Progenitor cell of endocrine pancreas (in vitro differentiated cells): ENCODE data around the gene MYBPC3. TPM values are rescaled to one million over a fixed set of nuclear protein-coding genes. Genes with fewer than 3 reads are reported as not detected.

Experiments
- DNase-seq: peaks from one replicate; pipeline ENCODE4 v3.0.0; 2021; ENCODE audit warnings: low spot score; ENCODE audit not compliant: unreplicated experiment
- H3K27ac Mint-ChIP-seq: 2 replicates; pipeline ENCODE4 v1.8.0; 2021; ENCODE audit warnings: mild to moderate bottlenecking, moderate library complexity, mixed read lengths
- H3K27me3 Mint-ChIP-seq: 2 replicates; pipeline ENCODE4 v1.8.0; 2021; ENCODE audit warnings: mixed read lengths
- H3K36me3 Mint-ChIP-seq: 2 replicates; pipeline ENCODE4 v1.8.0; 2022; ENCODE audit warnings: mixed read lengths; ENCODE audit not compliant: insufficient read depth
- H3K4me1 Mint-ChIP-seq: 2 replicates; pipeline ENCODE4 v1.8.0; 2021; ENCODE audit warnings: low read depth, mixed read lengths
- H3K4me3 Mint-ChIP-seq: 2 replicates; pipeline ENCODE4 v1.8.0; 2021; ENCODE audit warnings: low read depth, mild to moderate bottlenecking, moderate library complexity, mixed read lengths
- H3K9me3 Mint-ChIP-seq: 2 replicates; pipeline ENCODE4 v1.8.0; 2021; ENCODE audit warnings: low read depth, mixed read lengths
- CTCF ChIP-seq: fragments of 200-600 bp; sonication (generic); IDR thresholded peaks from one replicate; pipeline ENCODE4 v1.5.0; 2021; ENCODE audit warnings: antibody characterized with exemption, mild to moderate bottlenecking; ENCODE audit not compliant: unreplicated experiment
- long read RNA-seq: library from polyadenylated mRNA; unstranded; transcript quantifications from one replicate; pipeline ENCODE4 v2.0.0, GENCODE V29; 2020
- total RNA-seq: library from RNA; stranded (reverse); gene quantifications from 2 replicates; pipeline ENCODE4 v1.2.1, GENCODE V29; 2021

The MYBPC3 gene
- total RNA-seq: 0.10 and 0.22 TPM in 2 replicates
- long read RNA-seq: 0 reads

GRCh38 chr11:47352556-47352955, at the start of gene MYBPC3:
Gene MYBPC3 (minus strand): TSS chr11:47352702. CDS start chr11:47352647, 55 bp downstream.
- no peak for TF ChIP-seq CTCF
- H3K27me3 Mint-ChIP-seq: no peaks in the 10 kb centered on the region
- no peak for DNase-seq
- H3K27ac Mint-ChIP-seq: no peak within 1 kb of the TSS
- peaks cover 2% of the 10 kb centered on the region for H3K4me1 Mint-ChIP-seq
- no peak within 1 kb of the TSS for H3K4me3 Mint-ChIP-seq
- no peaks in the 10 kb centered on the region for H3K9me3 Mint-ChIP-seq
- H3K36me3 Mint-ChIP-seq: no peaks in the 10 kb centered on the region

GRCh38 chr11:47400768-47401279, 48.3 kb upstream of the MYBPC3 start:
- Mint-ChIP-seq H3K4me3 (peak overlapping the region; percentile 67), H3K27ac (peak overlapping the region; percentile 57), H3K4me1 (peaks cover 4% of the 10 kb centered on the region), H3K27me3 (no peaks in the 10 kb centered on the region), H3K36me3 (no peaks in the 10 kb centered on the region), H3K9me3 (no peaks in the 10 kb centered on the region)
- TF ChIP-seq CTCF: no peak
- no peak for DNase-seq

- no peak for TF ChIP-seq CTCF
- Mint-ChIP-seq H3K36me3 (no peaks in the 10 kb centered on the region), H3K27me3 (no peaks in the 10 kb centered on the region), H3K9me3 (no peaks in the 10 kb centered on the region), H3K4me3 (peak overlapping the region; percentile 68), H3K27ac (peak overlapping the region; percentile 57), H3K4me1 (peaks cover 4% of the 10 kb centered on the region)
- no peak for DNase-seq
Observed at GRCh38 chr11:47399860-47400767, 47.6 kb upstream of the MYBPC3 start.

- Mint-ChIP-seq H3K27ac (no peak overlapping the region), H3K27me3 (no peaks in the 10 kb centered on the region), H3K4me1 (peaks cover 4% of the 10 kb centered on the region), H3K36me3 (no peaks in the 10 kb centered on the region), H3K4me3 (peak overlapping the region; percentile 21), H3K9me3 (no peaks in the 10 kb centered on the region)
- DNase-seq: no peak
- no peak for TF ChIP-seq CTCF
Observed at GRCh38 chr11:47398551-47398950, 46.0 kb upstream of the MYBPC3 start.

- Mint-ChIP-seq H3K4me3 (no peak overlapping the region), H3K36me3 (no peaks in the 10 kb centered on the region), H3K27me3 (no peaks in the 10 kb centered on the region), H3K9me3 (no peaks in the 10 kb centered on the region), H3K27ac (no peak overlapping the region), H3K4me1 (peaks cover 4% of the 10 kb centered on the region)
- no peak for DNase-seq
- no peak for TF ChIP-seq CTCF
Observed at GRCh38 chr11:47398011-47398410, 45.5 kb upstream of the MYBPC3 start.
